Measurements from ENCODE around the gene WDFY2. TPM values are rescaled to one million over a fixed set of nuclear protein-coding genes. Genes with fewer than 3 reads are reported as not detected.

WDFY2 gene
- total and polyA plus RNA-seq, 2 of the 13 experiments (the other 11 are each of a cell fraction or from before 2014, with no cell fraction given), result 22.6 to 27.0 TPM

GRCh38 chr13:51608857-51609406 is 24.7 kb downstream of the WDFY2 start (continued):
- TF ChIP-seq ZNF318 (CRISPR knock-in tag; IDR thresholded peaks at IDR 0.05) (no peak), MAX (IDR thresholded peaks at IDR 0.05) (no peak)

GRCh38 chr13:51612867-51613266 is 28.6 kb downstream of the WDFY2 start:
- 96% methylated on average over 3 of the region's 3 CpGs for WGBS (ENCODE audit: low lambda C conversion rate)
- FAIRE-seq, result no peak
- intact Hi-C loops (cut with micrococcal nuclease; ENCODE audit: unreplicated experiment), result no loop called here
- Histone ChIP-seq H3K27me3 (ENCODE audit: control insufficient read depth in 1 of 2, insufficient read depth in 2 of 2, low read length in 2 of 2) (no peaks in the 10 kb centered on the region), H3K36me3 (replicated peaks in 1 of 2; ENCODE audit: control insufficient read depth in 1 of 2, insufficient read depth in 2 of 2, low read length in 2 of 2) (peaks cover 1 to 7% of the 10 kb centered on the region in 2 experiments; a peak in 3 of 5 replicates), H4K20me1 (ENCODE audit: insufficient read depth, low read length) (0 out of 2 replicates have a peak, but pooled peaks cover 4% of the 10 kb centered on the region), H3K9ac (ENCODE audit: insufficient read depth, low read depth, low read length) (no peak overlapping the region), H3K4me1 (ENCODE audit: insufficient read depth, low read length) (peaks cover 6% of the 10 kb centered on the region), H3K4me2 (ENCODE audit: low read depth, low read length) (no peak overlapping the region), H3K9me3 (ENCODE audit: low read length) (no peaks in the 10 kb centered on the region), H3K79me2 (ENCODE audit: insufficient read depth, low read length) (peaks cover 94% of the 10 kb centered on the region), H3K27ac (ENCODE audit: extremely low read length, insufficient read depth, low read length) (no peak overlapping the region), H3K4me3 (replicated peaks in 1 of 3; ENCODE audit: insufficient read depth in 1 of 3, low read depth in 2 of 3, low read length in 3 of 3) (no peak overlapping the region), H2AFZ (ENCODE audit: low read length) (no peak overlapping the region)
- in situ Hi-C loops (cut with HindIII; ENCODE audit: extremely low pct_ligation_motif_present, low pct_unique_long_range_greater_than_20kb), result no loop called here
- POLR2A ChIA-PET, result interaction anchor here (1.5 to 2.4 kb wide), 2 partner anchors 22 to 160 kb away, joined by 4 to 7 read pairs; partner anchors contain the start of gene INTS6
- TF ChIP-seq KAT8 (CRISPR knock-in tag; IDR thresholded peaks at IDR 0.05) (no peak), KLF9 (CRISPR knock-in tag; IDR thresholded peaks at IDR 0.05; ENCODE audit: low read depth) (no peak), ZBTB21 (CRISPR knock-in tag; IDR thresholded peaks at IDR 0.05) (no peak), TEF (CRISPR knock-in tag; IDR thresholded peaks at IDR 0.05) (no peak), E2F5 (CRISPR knock-in tag; conservative IDR thresholded peaks at IDR 0.05) (no peak), DMAP1 (CRISPR knock-in tag; IDR thresholded peaks at IDR 0.05) (no peak), NRL (CRISPR knock-in tag; IDR thresholded peaks at IDR 0.05; ENCODE audit: borderline replicate concordance) (no peak), SP5 (CRISPR knock-in tag; IDR thresholded peaks at IDR 0.05; ENCODE audit: borderline replicate concordance, low read depth) (no peak)
- BruUV-seq (replicated peaks), result no TSS peak
- DNase-seq (ENCODE audit: low spot score), result no peak
- no peak for ATAC-seq
- CTCF ChIA-PET (ENCODE audit: low intra/inter-chr PET ratio, low total read pairs), result no interaction called here

Measured in HepG2 (cell line).